ENCODE data around the gene MLANA. TPM values are rescaled to one million over a fixed set of nuclear protein-coding genes. Genes with fewer than 3 reads are reported as not detected.
"Not testable (repeated sequence)": the region's sequence is repeated elsewhere in the genome, so short reads cannot be mapped to it uniquely, and the experiment has no call there.

MLANA gene
- polyA plus RNA-seq, 3 donors = not detected

- peaks cover 0 to 4% (median 0%) of the 10 kb centered on the region in 3 donors for H3K27me3 Mint-ChIP-seq (ENCODE audit: low read depth in 3 of 3)
- no peak overlapping the region for H3K4me3 Mint-ChIP-seq
- Histone ChIP-seq H3K27me3 (ENCODE audit: control insufficient read depth in 2 of 2, insufficient read depth in 2 of 2, low read length in 2 of 2) (no peaks in the 10 kb centered on the region), H3K4me2 (replicated peaks; ENCODE audit: extremely low read depth, low read length, poor library complexity, severe bottlenecking) (no peak overlapping the region), H3K27ac (ENCODE audit: low read depth in 1 of 2, low read length in 2 of 2) (no peak overlapping the region), H4K20me1 (ENCODE audit: insufficient read depth, low read length) (no peaks in the 10 kb centered on the region), H2AFZ (ENCODE audit: insufficient read depth, low read depth, low read length, poor library complexity, severe bottlenecking) (no peak overlapping the region), H3K79me2 (ENCODE audit: insufficient read depth, low read length) (no peaks in the 10 kb centered on the region), H3K9ac (ENCODE audit: insufficient read depth, low read length, poor library complexity, severe bottlenecking) (no peak overlapping the region), H3K4me3 (replicated peaks in 1 of 3; ENCODE audit: low read depth in 2 of 3, low read length in 3 of 3) (no peak overlapping the region), H3K36me3 (replicated peaks in 1 of 2; ENCODE audit: control insufficient read depth in 1 of 2, insufficient read depth in 2 of 2, low read length in 2 of 2) (no peaks in the 10 kb centered on the region), H3K4me1 (ENCODE audit: control insufficient read depth in 1 of 2, insufficient read depth in 2 of 2, low read length in 2 of 2) (no peaks in the 10 kb centered on the region), H3K9me3 (replicated peaks in 1 of 2; ENCODE audit: control insufficient read depth in 1 of 2, insufficient read depth in 1 of 2, low read length in 2 of 2) (no peaks in the 10 kb centered on the region)
- no peaks in the 10 kb centered on the region for H3K36me3 Mint-ChIP-seq
- no peak for TF ChIP-seq CTCF (IDR thresholded peaks at IDR 0.05)
- H3K4me1 Mint-ChIP-seq = no peaks in the 10 kb centered on the region
- 95% methylated on average over 4 of the region's 7 CpGs for WGBS (ENCODE audit: insufficient coverage)
- intact Hi-C loops (cut with micrococcal nuclease) = no loop called here
- no peaks in the 10 kb centered on the region for H3K9me3 Mint-ChIP-seq
- no peak overlapping the region for H3K27ac Mint-ChIP-seq
- DNase-seq = no peak
Observed at GRCh38 chr9:5876711-5877110, 14.0 kb upstream of the MLANA start.

- H3K4me1 ChIP-seq (ENCODE audit: control insufficient read depth in 1 of 2, insufficient read depth in 2 of 2, low read length in 2 of 2) = no peaks in the 10 kb centered on the region
Observed at GRCh38 chr9:5879419-5880181, 11.1 kb upstream of the MLANA start.

GRCh38 chr9:5882244-5883012 lies 8.3 kb upstream of the MLANA start:
- H3K36me3 ChIP-seq (replicated peaks in 1 of 2; ENCODE audit: control insufficient read depth in 1 of 2, insufficient read depth in 2 of 2, low read length in 2 of 2); H3K4me1 Mint-ChIP-seq; H3K9me3 Mint-ChIP-seq; DNase-seq; H3K27ac ChIP-seq (ENCODE audit: low read depth in 1 of 2, low read length in 2 of 2); H4K20me1 ChIP-seq (ENCODE audit: insufficient read depth, low read length); H2AFZ ChIP-seq (ENCODE audit: insufficient read depth, low read depth, low read length, poor library complexity, severe bottlenecking); H3K4me3 ChIP-seq (replicated peaks in 1 of 3; ENCODE audit: low read depth in 2 of 3, low read length in 3 of 3); H3K9ac ChIP-seq (ENCODE audit: insufficient read depth, low read length, poor library complexity, severe bottlenecking); H3K4me3 Mint-ChIP-seq; H3K36me3 Mint-ChIP-seq; H3K27me3 Mint-ChIP-seq (ENCODE audit: low read depth in 3 of 3); H3K4me1 ChIP-seq (ENCODE audit: control insufficient read depth in 1 of 2, insufficient read depth in 2 of 2, low read length in 2 of 2); H3K79me2 ChIP-seq (ENCODE audit: insufficient read depth, low read length); H3K4me2 ChIP-seq (replicated peaks; ENCODE audit: extremely low read depth, low read length, poor library complexity, severe bottlenecking); H3K27me3 ChIP-seq (ENCODE audit: control insufficient read depth in 2 of 2, insufficient read depth in 2 of 2, low read length in 2 of 2); H3K27ac Mint-ChIP-seq; H3K9me3 ChIP-seq (replicated peaks in 1 of 2; ENCODE audit: control insufficient read depth in 1 of 2, insufficient read depth in 1 of 2, low read length in 2 of 2): not testable (repeated sequence)
- no CpG with 5 or more reads among the region's 5 CpGs for WGBS (ENCODE audit: insufficient coverage)
- intact Hi-C loops (cut with micrococcal nuclease) = loop anchor here in 1 of 2 donors (10.0 kb wide), 1 partner anchor 172 kb away; no protein-coding TSS in a partner anchor

More at GRCh38 chr9:5879419-5880181, 11.1 kb upstream of the MLANA start:
- H3K4me3 ChIP-seq (replicated peaks in 1 of 3; ENCODE audit: low read depth in 2 of 3, low read length in 3 of 3) = no peak overlapping the region
- H3K36me3 Mint-ChIP-seq = no peaks in the 10 kb centered on the region
- no peaks in the 10 kb centered on the region for H3K4me1 Mint-ChIP-seq
- no peak overlapping the region for H2AFZ ChIP-seq (ENCODE audit: insufficient read depth, low read depth, low read length, poor library complexity, severe bottlenecking)
- H3K36me3 ChIP-seq (replicated peaks in 1 of 2; ENCODE audit: control insufficient read depth in 1 of 2, insufficient read depth in 2 of 2, low read length in 2 of 2) = no peaks in the 10 kb centered on the region
- no peak overlapping the region for H3K27ac ChIP-seq (ENCODE audit: low read depth in 1 of 2, low read length in 2 of 2)
- 100% methylated on average over 7 of the region's 10 CpGs for WGBS (ENCODE audit: insufficient coverage)
- no peak overlapping the region for H3K27ac Mint-ChIP-seq
- H3K4me3 Mint-ChIP-seq = no peak overlapping the region
- no peak for TF ChIP-seq CTCF (IDR thresholded peaks at IDR 0.05)
- H3K9me3 Mint-ChIP-seq = peaks cover 0 to 3% (median 0%) of the 10 kb centered on the region in 7 donors
- no peaks in the 10 kb centered on the region for H4K20me1 ChIP-seq (ENCODE audit: insufficient read depth, low read length)
- no peaks in the 10 kb centered on the region for H3K9me3 ChIP-seq (replicated peaks in 1 of 2; ENCODE audit: control insufficient read depth in 1 of 2, insufficient read depth in 1 of 2, low read length in 2 of 2)
- intact Hi-C loops (cut with micrococcal nuclease) = loop anchor here in 1 of 2 donors (10.0 kb wide), 1 partner anchor 175 kb away; no protein-coding TSS in a partner anchor
- no peaks in the 10 kb centered on the region for H3K27me3 ChIP-seq (ENCODE audit: control insufficient read depth in 2 of 2, insufficient read depth in 2 of 2, low read length in 2 of 2)
- H3K27me3 Mint-ChIP-seq (ENCODE audit: low read depth in 3 of 3) = peaks cover 0 to 3% (median 0%) of the 10 kb centered on the region in 3 donors
- H3K79me2 ChIP-seq (ENCODE audit: insufficient read depth, low read length) = no peaks in the 10 kb centered on the region
- no peak overlapping the region for H3K9ac ChIP-seq (ENCODE audit: insufficient read depth, low read length, poor library complexity, severe bottlenecking)
- DNase-seq = no peak
- H3K4me2 ChIP-seq (replicated peaks; ENCODE audit: extremely low read depth, low read length, poor library complexity, severe bottlenecking) = no peak overlapping the region
